IMR-90 (cell line): ENCODE measurements around the gene RASAL1. TPM values are rescaled to one million over a fixed set of nuclear protein-coding genes. Genes with fewer than 3 reads are reported as not detected.

ENCODE experiments used
- ATAC-seq: fragments of 200-7000 bp; cut with Tn5 transposase; 2 replicates; pipeline ENCODE4 v1.9.1; 2020; ENCODE audit warnings: low read depth, mild to moderate bottlenecking, moderate library complexity
- BruUV-seq: library from RNA; stranded (reverse); fragments of 400-500 nt; replicated peaks from 2 replicates; lab custom pipeline; 2021; lab: Mats Ljungman, UMichigan
- CTCF ChIA-PET: fragments of 300-600 bp; formaldehyde crosslinking; extraction: SDS; loops from one replicate; lab custom pipeline; 2021; ENCODE audit warnings: antibody characterized with exemption; lab: Yijun Ruan, JAX
- POLR2A ChIA-PET: fragments of 300-600 bp; sonication (Branson Sonifier 250); formaldehyde crosslinking; loops from one replicate; lab custom pipeline; 2022; ENCODE audit warnings: antibody characterized with exemption; ENCODE audit not compliant: unreplicated experiment; lab: Charles Lee
- DNase-seq: peaks from one replicate; pipeline ENCODE4 v3.0.0; 2013
- H2AFZ ChIP-seq: replicated peaks from 2 replicates; pipeline ENCODE3; 2013; ENCODE audit warnings: low read length, mild to moderate bottlenecking; ENCODE audit not compliant: poor library complexity
- H2AK5ac ChIP-seq: 2 replicates; pipeline ENCODE4 v1.6.1; 2013; ENCODE audit warnings: low read depth, low read length, inconsistent platforms
- H2AK9ac ChIP-seq: replicated peaks from 2 replicates; pipeline ENCODE3; 2013; ENCODE audit warnings: mild to moderate bottlenecking, low read depth, low read length, moderate library complexity; ENCODE audit not compliant: poor library complexity
- H2BK120ac ChIP-seq: 2 replicates; pipeline ENCODE4 v1.6.1; 2013; ENCODE audit warnings: low read depth, low read length, inconsistent platforms
- H2BK15ac ChIP-seq: 3 replicates; pipeline ENCODE4 v1.6.1; 2013; ENCODE audit warnings: low read depth, low read length, inconsistent platforms
- H2BK20ac ChIP-seq: 2 replicates; pipeline ENCODE4 v1.6.1; 2013; ENCODE audit warnings: low read depth, mild to moderate bottlenecking, inconsistent platforms, low read length, moderate library complexity
- H2BK5ac ChIP-seq: 2 replicates; pipeline ENCODE4 v1.6.1; 2013; ENCODE audit warnings: mild to moderate bottlenecking, low read depth, low read length, inconsistent platforms; ENCODE audit not compliant: poor library complexity, severe bottlenecking
- H3K14ac ChIP-seq: replicated peaks from 2 replicates; pipeline ENCODE4 v1.6.1; 2013; ENCODE audit warnings: low read depth, low read length, inconsistent platforms
- H3K18ac ChIP-seq: 2 replicates; pipeline ENCODE4 v1.6.1; 2013; ENCODE audit warnings: low read depth, low read length, control low read depth
- H3K23ac ChIP-seq: 2 replicates; pipeline ENCODE4 v1.6.1; 2013; ENCODE audit warnings: low read depth, low read length, inconsistent platforms
- H3K27ac ChIP-seq: 2 replicates; pipeline ENCODE4 v1.5.1; 2013; ENCODE audit warnings: mild to moderate bottlenecking, control low read depth, low read length; ENCODE audit not compliant: insufficient read depth
- H3K27me3 ChIP-seq: 2 replicates; pipeline ENCODE4 v1.6.1; 2013; ENCODE audit warnings: low read length; ENCODE audit not compliant: control insufficient read depth, insufficient read depth
- H3K36me3 ChIP-seq: 2 replicates; pipeline ENCODE4 v1.6.1; 2013; ENCODE audit warnings: low read length, mixed read lengths; ENCODE audit not compliant: control insufficient read depth, insufficient read depth
- H3K4ac ChIP-seq: 2 replicates; pipeline ENCODE4 v1.6.1; 2013; ENCODE audit warnings: low read depth, low read length, inconsistent platforms
- H3K4me1 ChIP-seq: 2 replicates; pipeline ENCODE4 v1.6.1; 2013; ENCODE audit warnings: low read length, mixed read lengths; ENCODE audit not compliant: control insufficient read depth, insufficient read depth
- H3K4me2 ChIP-seq: 2 replicates; pipeline ENCODE4 v1.6.1; 2013; ENCODE audit warnings: low read depth, mild to moderate bottlenecking, control low read depth, low read length, moderate library complexity
- H3K4me3 ChIP-seq: 2 replicates; pipeline ENCODE4 v1.5.1; 2013; ENCODE audit warnings: low read depth, mild to moderate bottlenecking, control low read depth, low read length, moderate library complexity; ENCODE audit not compliant: insufficient read depth
- H3K56ac ChIP-seq: 2 replicates; pipeline ENCODE4 v1.6.1; 2013; ENCODE audit warnings: low read length, inconsistent platforms; ENCODE audit not compliant: insufficient read depth; ENCODE audit errors: extremely low read depth
- H3K79me1 ChIP-seq, 2 experiments: 2 replicates each; pipeline ENCODE4 v1.6.1; 2013; ENCODE audit warnings: low read length in 2 of 2, inconsistent platforms in 1 of 2, low read depth in 1 of 2
- H3K9ac ChIP-seq: 2 replicates; pipeline ENCODE4 v1.6.1; 2013; ENCODE audit warnings: low read depth, low read length, control low read depth
- H3K9me1 ChIP-seq: 2 replicates; pipeline ENCODE4 v1.6.1; 2013; ENCODE audit warnings: low read length, inconsistent platforms; ENCODE audit not compliant: insufficient read depth
- H3K9me3 ChIP-seq: 2 replicates; pipeline ENCODE4 v1.6.1; 2013; ENCODE audit warnings: low read length; ENCODE audit not compliant: control insufficient read depth, insufficient read depth
- H4K20me1 ChIP-seq: 2 replicates; pipeline ENCODE4 v1.6.1; 2013; ENCODE audit warnings: low read length, inconsistent platforms; ENCODE audit not compliant: insufficient read depth
- H4K5ac ChIP-seq: 2 replicates; pipeline ENCODE4 v1.6.1; 2013; ENCODE audit warnings: mild to moderate bottlenecking, low read depth, low read length, control low read depth
- H4K8ac ChIP-seq, 2 experiments: 2 replicates each; pipeline ENCODE4 v1.6.1; 2013; ENCODE audit warnings: low read depth in 2 of 2, low read length in 2 of 2, control low read depth in 1 of 2, inconsistent platforms in 1 of 2
- H4K91ac ChIP-seq: 2 replicates; pipeline ENCODE4 v1.6.1; 2013; ENCODE audit warnings: low read depth, low read length, inconsistent platforms; ENCODE audit not compliant: insufficient read depth
- BHLHE40 ChIP-seq: fragments of 150-350 bp; IDR thresholded peaks from 2 replicates; pipeline ENCODE4 v1.6.1; 2016; ENCODE audit warnings: mild to moderate bottlenecking, low read depth, low read length
- CTCF ChIP-seq: conservative IDR thresholded peaks from 2 replicates; pipeline ENCODE4 v1.5.1; 2012; ENCODE audit warnings: mild to moderate bottlenecking, low read depth, low read length, improper control_type of control experiment
- MAFK ChIP-seq: IDR thresholded peaks from 2 replicates; pipeline ENCODE4 v1.6.1; 2012; ENCODE audit warnings: low read depth, low read length, improper control_type of control experiment
- MAZ ChIP-seq: IDR thresholded peaks from 2 replicates; pipeline ENCODE4 v1.6.1; 2012; ENCODE audit warnings: low read depth, mild to moderate bottlenecking, low read length, improper control_type of control experiment, moderate library complexity, borderline replicate concordance
- MXI1 ChIP-seq: IDR thresholded peaks from 2 replicates; pipeline ENCODE4 v1.6.1; 2012; ENCODE audit warnings: low read depth, mild to moderate bottlenecking, low read length, moderate library complexity, borderline replicate concordance
- NFE2L2 ChIP-seq: fragments of 150-350 bp; IDR thresholded peaks from 2 replicates; pipeline ENCODE4 v1.6.1; 2016; ENCODE audit warnings: low read depth, mild to moderate bottlenecking, low read length
- RCOR1 ChIP-seq: IDR thresholded peaks from 2 replicates; pipeline ENCODE4 v1.6.1; 2012; ENCODE audit warnings: mild to moderate bottlenecking, low read length, improper control_type of control experiment; ENCODE audit not compliant: insufficient replicate concordance
- RFX5 ChIP-seq: IDR thresholded peaks from 2 replicates; pipeline ENCODE4 v1.8.0; 2012; ENCODE audit warnings: low read depth, mild to moderate bottlenecking, low read length, moderate library complexity
- USF2 ChIP-seq: fragments of 150-350 bp; IDR thresholded peaks from 2 replicates; pipeline ENCODE4 v1.6.1; 2017; ENCODE audit warnings: mild to moderate bottlenecking, antibody characterized with exemption, low read length, low read depth
- WGBS, 2 experiments: methylation state at CpG; one replicate each; pipeline versions ENCODE4 v1.1.5 to v1.1.7; 2013; ENCODE audit warnings: missing lambda C conversion rate in 2 of 2; ENCODE audit not compliant: insufficient read length in 1 of 2; ENCODE audit errors: extremely low coverage in 2 of 2; 5-methylcytosine and 5-hydroxymethylcytosine counted together
- dilution Hi-C: fragments of 300-500 bp; cut with HindIII; formaldehyde crosslinking; loops from one replicate; pipeline ENCODE4 v1.14.3; 2018; ENCODE audit warnings: low sequenced_read_pairs; ENCODE audit not compliant: unreplicated experiment
- in situ Hi-C: fragments of 300-500 bp; cut with MboI; formaldehyde crosslinking; loops from 3 replicates; pipeline ENCODE4 v1.14.3; 2019; ENCODE audit warnings: low sequenced_read_pairs, inconsistent platforms, mixed read lengths
- intact Hi-C: fragments of 100-400 bp; cut with micrococcal nuclease; formaldehyde crosslinking; loops from 2 replicates; pipeline ENCODE4 v1.10.0; 2022
- polyA plus RNA-seq, 3 experiments: library from polyadenylated mRNA; depleted of rRNA; stranded (reverse); fragments of >200 nt; gene quantifications; 2 replicates each; pipeline ENCODE4 v1.2.3, GENCODE V29; 2012; ENCODE audit warnings: low replicate concordance in 1 of 3
- total RNA-seq: library from RNA; depleted of rRNA; stranded (reverse); fragments of >200 nt; gene quantifications from 2 replicates; pipeline ENCODE4 v1.2.3, GENCODE V29; 2012

RASAL1 gene
- total and polyA plus RNA-seq, 2 of the 4 experiments (the other 2 are of a cell fraction): not detected

- no peak overlapping the region for H4K8ac ChIP-seq
- WGBS, 2 experiments: no CpG with 5 or more reads among the region's 2 CpGs
These were observed 11.4 kb upstream of the RASAL1 start for GRCh38 chr12:113146999-113147398.

More at GRCh38 chr12:113146999-113147398, 11.4 kb upstream of the RASAL1 start:
- intact Hi-C loops (no loop called here), in situ Hi-C loops (no loop called here), dilution Hi-C loops (no loop called here)
- Histone ChIP-seq H4K5ac (no peak overlapping the region), H2BK120ac (no peak overlapping the region), H3K9ac (no peak overlapping the region), H4K91ac (no peak overlapping the region), H3K9me1 (no peaks in the 10 kb centered on the region), H2AK9ac (no peak overlapping the region), H3K27ac (no peak overlapping the region), H3K4ac (no peak overlapping the region), H2AFZ (no peak overlapping the region), H3K4me1 (peaks cover 2% of the 10 kb centered on the region; the same call in 1 of the 2 replicates), H2BK15ac (no peak overlapping the region), H3K18ac (no peak overlapping the region), H3K9me3 (no peaks in the 10 kb centered on the region), H3K14ac (no peak overlapping the region), H3K27me3 (peaks cover 23% of the 10 kb centered on the region), H3K4me2 (no peak overlapping the region), H3K4me3 (no peak overlapping the region), H3K23ac (no peak overlapping the region), H2BK5ac (no peak overlapping the region), H3K36me3 (no peaks in the 10 kb centered on the region), H2BK20ac (no peak overlapping the region), H3K79me1 (no peaks in the 10 kb centered on the region), H2AK5ac (no peak overlapping the region), H3K56ac (no peak overlapping the region), H4K20me1 (no peaks in the 10 kb centered on the region)
- DNase-seq: no peak
- ATAC-seq: no peak
- TF ChIP-seq MXI1 (no peak), BHLHE40 (no peak), MAFK (no peak), CTCF (no peak), RFX5 (no peak), USF2 (no peak), NFE2L2 (no peak), MAZ (no peak), RCOR1 (no peak)
- CTCF ChIA-PET: no interaction called here
- POLR2A ChIA-PET: no interaction called here
- BruUV-seq: no TSS peak
